ENCODE measurements around the gene FREM1. TPM values are rescaled to one million over a fixed set of nuclear protein-coding genes. Genes with fewer than 3 reads are reported as not detected.

FREM1 gene
- total RNA-seq, 2 donors from 2014 or later = 8.6 to 21.0 TPM

DNA sequence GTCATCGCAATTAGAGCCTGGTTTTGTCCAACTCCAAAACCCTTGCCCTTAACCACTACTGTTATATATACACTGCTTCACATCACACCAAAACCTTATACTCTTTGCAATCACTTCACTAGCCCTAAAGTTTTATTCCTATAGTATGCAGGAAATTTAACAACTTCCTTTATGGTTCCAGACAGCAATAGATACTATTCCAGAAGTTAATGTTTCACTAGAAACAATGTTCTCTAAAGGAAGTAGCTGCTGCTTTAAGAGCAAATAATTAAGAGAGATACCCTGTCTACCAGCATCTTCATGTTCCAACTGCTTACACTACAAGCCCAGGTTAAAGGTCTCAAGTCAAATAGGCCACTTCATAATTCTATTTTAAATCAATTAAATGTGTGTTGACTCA is 22.0 kb downstream of the FREM1 start:
- no peaks in the 10 kb centered on the region for H3K27me3 ChIP-seq (ENCODE audit: control insufficient read depth, insufficient read depth, low read length, poor library complexity, severe bottlenecking)
- H3K9ac ChIP-seq (ENCODE audit: extremely low read depth, low read length, poor library complexity, severe bottlenecking) = no peak overlapping the region
- H3K9me3 ChIP-seq (ENCODE audit: control insufficient read depth, low read length) = no peaks in the 10 kb centered on the region
- no peak overlapping the region for H3K4me3 ChIP-seq (ENCODE audit: low read length)
- no peaks in the 10 kb centered on the region for H3K9me3 Mint-ChIP-seq
- no peaks in the 10 kb centered on the region for H3K36me3 Mint-ChIP-seq (ENCODE audit: low read depth)
- H3K27ac Mint-ChIP-seq = no peak overlapping the region
- 97 to 100% methylated on average over 1 of the region's 1 CpG for WGBS, 2 experiments (ENCODE audit: insufficient coverage in 1 of 2, insufficient read length in 1 of 2)
- no peaks in the 10 kb centered on the region for H3K36me3 ChIP-seq (ENCODE audit: control insufficient read depth, insufficient read depth, low read length)
- TF ChIP-seq, protein P1, sequence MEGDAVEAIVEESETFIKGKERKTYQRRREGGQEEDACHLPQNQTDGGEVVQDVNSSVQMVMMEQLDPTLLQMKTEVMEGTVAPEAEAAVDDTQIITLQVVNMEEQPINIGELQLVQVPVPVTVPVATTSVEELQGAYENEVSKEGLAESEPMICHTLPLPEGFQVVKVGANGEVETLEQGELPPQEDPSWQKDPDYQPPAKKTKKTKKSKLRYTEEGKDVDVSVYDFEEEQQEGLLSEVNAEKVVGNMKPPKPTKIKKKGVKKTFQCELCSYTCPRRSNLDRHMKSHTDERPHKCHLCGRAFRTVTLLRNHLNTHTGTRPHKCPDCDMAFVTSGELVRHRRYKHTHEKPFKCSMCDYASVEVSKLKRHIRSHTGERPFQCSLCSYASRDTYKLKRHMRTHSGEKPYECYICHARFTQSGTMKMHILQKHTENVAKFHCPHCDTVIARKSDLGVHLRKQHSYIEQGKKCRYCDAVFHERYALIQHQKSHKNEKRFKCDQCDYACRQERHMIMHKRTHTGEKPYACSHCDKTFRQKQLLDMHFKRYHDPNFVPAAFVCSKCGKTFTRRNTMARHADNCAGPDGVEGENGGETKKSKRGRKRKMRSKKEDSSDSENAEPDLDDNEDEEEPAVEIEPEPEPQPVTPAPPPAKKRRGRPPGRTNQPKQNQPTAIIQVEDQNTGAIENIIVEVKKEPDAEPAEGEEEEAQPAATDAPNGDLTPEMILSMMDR (conservative IDR thresholded peaks at IDR 0.05) = no peak
- H3K4me3 Mint-ChIP-seq = no peak overlapping the region
- peaks cover 19% of the 10 kb centered on the region for H3K4me1 Mint-ChIP-seq
- no peak for DNase-seq
- H3K27me3 Mint-ChIP-seq (ENCODE audit: insufficient read depth) = no peaks in the 10 kb centered on the region
- no peaks in the 10 kb centered on the region for H3K4me1 ChIP-seq (ENCODE audit: control insufficient read depth, insufficient read depth, low read length)
- H3K27ac ChIP-seq (ENCODE audit: low read depth, low read length) = no peak overlapping the region

DNA sequence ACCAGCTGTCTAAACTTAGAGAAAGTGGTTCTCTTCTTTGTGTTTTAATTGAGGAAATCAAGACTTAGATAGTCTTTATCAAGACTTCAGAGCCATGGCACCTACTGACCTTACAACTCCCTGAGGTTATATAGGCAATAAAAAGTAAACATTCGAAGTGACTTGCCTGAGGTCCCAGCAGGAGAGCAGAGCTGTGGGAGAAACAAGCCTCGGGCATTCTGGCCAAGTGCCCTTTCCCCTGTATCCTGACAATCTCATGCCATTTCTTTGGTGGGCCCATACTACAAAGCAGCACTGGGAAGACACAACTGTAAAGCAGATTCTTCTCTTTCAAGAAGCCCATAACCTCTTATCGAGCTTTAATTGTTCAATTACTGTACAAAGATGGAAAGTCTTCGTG is 23.1 kb downstream of the FREM1 start:
- Histone ChIP-seq H3K4me1 (ENCODE audit: control insufficient read depth, insufficient read depth, low read length) (no peaks in the 10 kb centered on the region), H3K36me3 (ENCODE audit: control insufficient read depth, insufficient read depth, low read length) (no peaks in the 10 kb centered on the region), H3K27me3 (ENCODE audit: control insufficient read depth, insufficient read depth, low read length, poor library complexity, severe bottlenecking) (no peaks in the 10 kb centered on the region), H3K27ac (ENCODE audit: low read depth, low read length) (no peak overlapping the region), H3K9me3 (ENCODE audit: control insufficient read depth, low read length) (no peaks in the 10 kb centered on the region), H3K4me3 (ENCODE audit: low read length) (no peak overlapping the region), H3K9ac (ENCODE audit: extremely low read depth, low read length, poor library complexity, severe bottlenecking) (no peak overlapping the region)
- no peaks in the 10 kb centered on the region for H3K9me3 Mint-ChIP-seq
- H3K27me3 Mint-ChIP-seq (ENCODE audit: insufficient read depth) = no peaks in the 10 kb centered on the region
- H3K4me1 Mint-ChIP-seq = peaks cover 19% of the 10 kb centered on the region
- H3K4me3 Mint-ChIP-seq = no peak overlapping the region
- WGBS, 2 experiments (ENCODE audit: insufficient coverage in 1 of 2, insufficient read length in 1 of 2) = 76 to 81% methylated on average over 3 to 4 of the region's 4 CpGs
- no peak overlapping the region for H3K27ac Mint-ChIP-seq
- DNase-seq = no peak
- H3K36me3 Mint-ChIP-seq (ENCODE audit: low read depth) = no peaks in the 10 kb centered on the region
- TF ChIP-seq, protein P1 (conservative IDR thresholded peaks at IDR 0.05) = no peak

DNA sequence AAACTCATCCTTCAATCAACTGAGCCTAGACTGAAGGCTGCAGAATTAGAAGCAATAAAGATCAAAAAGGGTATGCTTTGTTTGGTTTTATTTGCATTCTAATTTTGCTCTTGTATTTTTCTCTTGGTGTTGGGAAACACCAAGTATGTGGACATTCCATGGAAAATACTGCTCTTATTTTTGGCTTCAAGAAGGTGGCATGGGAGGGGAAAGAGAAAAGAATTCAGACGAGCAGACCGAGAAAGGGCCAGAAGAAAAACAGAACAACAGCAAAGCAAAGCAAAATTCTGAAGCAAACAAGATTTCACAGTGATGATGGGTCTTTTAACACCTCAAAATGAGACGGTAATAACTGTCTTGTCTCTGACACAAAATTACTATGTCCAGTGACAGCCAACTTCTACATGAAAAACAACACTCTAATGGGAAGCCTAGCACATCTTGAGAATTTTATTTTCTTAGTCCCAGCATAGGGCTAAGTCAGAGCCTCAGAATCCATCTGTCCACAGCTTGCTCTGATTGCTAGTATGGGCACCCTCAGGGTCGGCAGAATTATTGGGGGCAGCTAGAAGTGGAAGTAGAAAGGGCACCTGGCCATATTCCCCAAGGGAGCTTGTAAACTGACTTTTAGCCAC is 26.8 kb downstream of the FREM1 start:
- no peaks in the 10 kb centered on the region for H3K36me3 Mint-ChIP-seq (ENCODE audit: low read depth)
- Histone ChIP-seq H3K4me3 (ENCODE audit: low read length) (no peak overlapping the region), H3K27me3 (ENCODE audit: control insufficient read depth, insufficient read depth, low read length, poor library complexity, severe bottlenecking) (no peaks in the 10 kb centered on the region), H3K36me3 (ENCODE audit: control insufficient read depth, insufficient read depth, low read length) (no peaks in the 10 kb centered on the region), H3K9ac (ENCODE audit: extremely low read depth, low read length, poor library complexity, severe bottlenecking) (no peak overlapping the region), H3K9me3 (ENCODE audit: control insufficient read depth, low read length) (no peaks in the 10 kb centered on the region), H3K4me1 (ENCODE audit: control insufficient read depth, insufficient read depth, low read length) (no peaks in the 10 kb centered on the region), H3K27ac (ENCODE audit: low read depth, low read length) (no peak overlapping the region)
- TF ChIP-seq, protein P1 (conservative IDR thresholded peaks at IDR 0.05) = no peak
- no peak overlapping the region for H3K4me3 Mint-ChIP-seq
- H3K4me1 Mint-ChIP-seq = peaks cover 10% of the 10 kb centered on the region
- H3K27ac Mint-ChIP-seq = no peak overlapping the region
- 86 to 92% methylated on average over 4 of the region's 4 CpGs for WGBS, 2 experiments (ENCODE audit: insufficient coverage in 1 of 2, insufficient read length in 1 of 2)
- DNase-seq = no peak
- H3K27me3 Mint-ChIP-seq (ENCODE audit: insufficient read depth) = no peaks in the 10 kb centered on the region
- H3K9me3 Mint-ChIP-seq = no peaks in the 10 kb centered on the region
